ENCODE data around the gene NUFIP1.

DNA sequence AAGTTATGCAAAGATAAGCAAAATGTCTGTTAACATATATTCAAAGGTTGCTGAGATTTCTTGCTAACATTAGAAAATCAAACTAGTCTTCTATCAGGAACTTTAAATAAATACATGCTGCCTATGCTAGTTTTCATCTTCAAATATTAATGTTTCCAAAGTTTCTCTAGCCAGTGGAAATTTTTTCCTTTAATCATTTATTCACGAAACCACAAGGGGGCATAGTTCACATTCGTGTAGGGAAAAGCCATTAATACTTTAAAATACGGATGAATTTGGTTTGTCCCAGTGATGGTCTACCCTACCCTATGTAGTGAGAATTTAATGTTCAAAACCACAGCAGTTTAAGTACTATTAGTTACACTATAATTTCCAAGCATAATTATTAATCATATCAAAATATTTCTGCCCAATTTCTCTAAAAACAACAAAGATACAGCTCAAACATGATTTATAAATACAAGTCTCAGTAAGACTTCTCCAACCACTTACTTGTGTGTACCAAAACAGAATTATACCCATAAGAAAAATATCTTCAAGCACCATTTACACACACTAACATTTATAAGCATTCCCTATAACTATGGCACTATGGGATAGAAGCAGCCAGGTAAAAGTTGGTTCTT lies 16.2 kb downstream of the NUFIP1 start:
- TF ChIP-seq YY1 (IDR thresholded peaks at IDR 0.05; ENCODE audit: insufficient read depth, insufficient read length) (no peak), SUZ12 (IDR thresholded peaks at IDR 0.05; ENCODE audit: extremely low read depth, insufficient read depth, insufficient read length) (no peak), ZNF274 (IDR thresholded peaks at IDR 0.05; ENCODE audit: low read depth, low read length) (no peak)

Data from NT2/D1 (cell line).